HEK293 (cell line): ENCODE results near the gene NR3C2.

Experiments used
- ZNF596 ChIP-seq: fragments of 450-650 bp; IDR thresholded peaks from 2 replicates; pipeline ENCODE4 v1.5.0; 2018; ENCODE audit warnings: missing biosample characterization, mild to moderate bottlenecking, missing genetic modification characterization, moderate library complexity
- ZNF707 ChIP-seq: fragments of 450-650 bp; formaldehyde crosslinking; IDR thresholded peaks from 2 replicates; pipeline ENCODE4 v1.5.1; 2016; ENCODE audit warnings: missing biosample characterization, missing genetic modification characterization
- TF ChIP-seq, protein P1 (sequence below): fragments of 450-650 bp; formaldehyde crosslinking; IDR thresholded peaks from 2 replicates; pipeline ENCODE4 v1.5.1; 2016; ENCODE audit warnings: missing biosample characterization, missing genetic modification characterization, borderline replicate concordance
- TF ChIP-seq, protein P2 (sequence below): fragments of 450-650 bp; formaldehyde crosslinking; IDR thresholded peaks from 2 replicates; pipeline ENCODE4 v1.5.1; 2016; ENCODE audit warnings: missing biosample characterization, missing genetic modification characterization

GRCh38 chr4:148258535-148258934, 183.7 kb downstream of the NR3C2 start:
- TF ChIP-seq ZNF596 (tag by site-specific recombination) = no peak
- TF ChIP-seq, protein P1, sequence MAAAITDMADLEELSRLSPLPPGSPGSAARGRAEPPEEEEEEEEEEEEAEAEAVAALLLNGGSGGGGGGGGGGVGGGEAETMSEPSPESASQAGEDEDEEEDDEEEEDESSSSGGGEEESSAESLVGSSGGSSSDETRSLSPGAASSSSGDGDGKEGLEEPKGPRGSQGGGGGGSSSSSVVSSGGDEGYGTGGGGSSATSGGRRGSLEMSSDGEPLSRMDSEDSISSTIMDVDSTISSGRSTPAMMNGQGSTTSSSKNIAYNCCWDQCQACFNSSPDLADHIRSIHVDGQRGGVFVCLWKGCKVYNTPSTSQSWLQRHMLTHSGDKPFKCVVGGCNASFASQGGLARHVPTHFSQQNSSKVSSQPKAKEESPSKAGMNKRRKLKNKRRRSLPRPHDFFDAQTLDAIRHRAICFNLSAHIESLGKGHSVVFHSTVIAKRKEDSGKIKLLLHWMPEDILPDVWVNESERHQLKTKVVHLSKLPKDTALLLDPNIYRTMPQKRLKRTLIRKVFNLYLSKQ (tag by site-specific recombination) = no peak
- TF ChIP-seq, protein P2, sequence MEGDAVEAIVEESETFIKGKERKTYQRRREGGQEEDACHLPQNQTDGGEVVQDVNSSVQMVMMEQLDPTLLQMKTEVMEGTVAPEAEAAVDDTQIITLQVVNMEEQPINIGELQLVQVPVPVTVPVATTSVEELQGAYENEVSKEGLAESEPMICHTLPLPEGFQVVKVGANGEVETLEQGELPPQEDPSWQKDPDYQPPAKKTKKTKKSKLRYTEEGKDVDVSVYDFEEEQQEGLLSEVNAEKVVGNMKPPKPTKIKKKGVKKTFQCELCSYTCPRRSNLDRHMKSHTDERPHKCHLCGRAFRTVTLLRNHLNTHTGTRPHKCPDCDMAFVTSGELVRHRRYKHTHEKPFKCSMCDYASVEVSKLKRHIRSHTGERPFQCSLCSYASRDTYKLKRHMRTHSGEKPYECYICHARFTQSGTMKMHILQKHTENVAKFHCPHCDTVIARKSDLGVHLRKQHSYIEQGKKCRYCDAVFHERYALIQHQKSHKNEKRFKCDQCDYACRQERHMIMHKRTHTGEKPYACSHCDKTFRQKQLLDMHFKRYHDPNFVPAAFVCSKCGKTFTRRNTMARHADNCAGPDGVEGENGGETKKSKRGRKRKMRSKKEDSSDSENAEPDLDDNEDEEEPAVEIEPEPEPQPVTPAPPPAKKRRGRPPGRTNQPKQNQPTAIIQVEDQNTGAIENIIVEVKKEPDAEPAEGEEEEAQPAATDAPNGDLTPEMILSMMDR (tag by site-specific recombination) = no peak
- no peak for TF ChIP-seq ZNF707 (tag by site-specific recombination)
